ENCODE data around the gene NAA11. TPM values are rescaled to one million over a fixed set of nuclear protein-coding genes. Genes with fewer than 3 reads are reported as not detected.

NAA11 gene
- not detected in 5 replicates for total RNA-seq (2022; extraction: Qiagen RNA extraction)

GRCh38 chr4:79325864-79326328, at the start of gene NAA11:
Gene NAA11, minus strand, starts transcription at chr4:79326061. Its CDS starts 184 bp downstream, at chr4:79325877.

Other genes starting within 250 kb of the NAA11 start
- gene GK2, start 82.2 kb upstream of the NAA11 start, total RNA-seq (2022; extraction: Qiagen RNA extraction) = not detected in 5 replicates

All from A549 treated with Hydrocortisone at 1 μM for 4 hours (cell line).